GM18909 (cell line): ENCODE results near the gene ATP8B2.
"Not testable (repeated sequence)": the region's sequence is repeated elsewhere in the genome, so short reads cannot be mapped to it uniquely, and the experiment has no call there.

ENCODE experiments used
- ATAC-seq: cut with Tn5 transposase; IDR thresholded peaks from one replicate; pipeline ENCODE4 v1.9.1; 2021; ENCODE audit warnings: mild to moderate bottlenecking; ENCODE audit not compliant: unreplicated experiment, poor library complexity

Gene ATP8B2

DNA sequence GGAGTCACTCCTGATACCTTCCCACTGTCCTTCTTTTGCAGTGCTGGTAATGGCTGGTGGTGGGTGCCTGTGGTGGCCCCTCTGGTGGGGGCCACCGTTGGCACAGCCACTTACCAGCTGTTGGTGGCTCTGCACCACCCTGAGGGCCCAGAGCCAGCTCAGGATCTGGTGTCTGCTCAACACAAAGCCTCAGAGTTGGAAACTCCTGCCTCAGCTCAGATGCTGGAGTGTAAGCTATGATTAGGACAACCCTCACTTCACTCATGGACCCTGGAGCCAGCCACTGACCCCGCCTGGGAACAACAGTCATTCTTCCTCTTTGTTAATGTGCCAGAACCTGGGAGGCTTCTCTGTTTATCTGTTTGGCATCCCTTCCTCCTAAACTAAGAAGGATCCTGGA, 1.1 kb upstream of the ATP8B2 start:
- no peak for ATAC-seq

DNA sequence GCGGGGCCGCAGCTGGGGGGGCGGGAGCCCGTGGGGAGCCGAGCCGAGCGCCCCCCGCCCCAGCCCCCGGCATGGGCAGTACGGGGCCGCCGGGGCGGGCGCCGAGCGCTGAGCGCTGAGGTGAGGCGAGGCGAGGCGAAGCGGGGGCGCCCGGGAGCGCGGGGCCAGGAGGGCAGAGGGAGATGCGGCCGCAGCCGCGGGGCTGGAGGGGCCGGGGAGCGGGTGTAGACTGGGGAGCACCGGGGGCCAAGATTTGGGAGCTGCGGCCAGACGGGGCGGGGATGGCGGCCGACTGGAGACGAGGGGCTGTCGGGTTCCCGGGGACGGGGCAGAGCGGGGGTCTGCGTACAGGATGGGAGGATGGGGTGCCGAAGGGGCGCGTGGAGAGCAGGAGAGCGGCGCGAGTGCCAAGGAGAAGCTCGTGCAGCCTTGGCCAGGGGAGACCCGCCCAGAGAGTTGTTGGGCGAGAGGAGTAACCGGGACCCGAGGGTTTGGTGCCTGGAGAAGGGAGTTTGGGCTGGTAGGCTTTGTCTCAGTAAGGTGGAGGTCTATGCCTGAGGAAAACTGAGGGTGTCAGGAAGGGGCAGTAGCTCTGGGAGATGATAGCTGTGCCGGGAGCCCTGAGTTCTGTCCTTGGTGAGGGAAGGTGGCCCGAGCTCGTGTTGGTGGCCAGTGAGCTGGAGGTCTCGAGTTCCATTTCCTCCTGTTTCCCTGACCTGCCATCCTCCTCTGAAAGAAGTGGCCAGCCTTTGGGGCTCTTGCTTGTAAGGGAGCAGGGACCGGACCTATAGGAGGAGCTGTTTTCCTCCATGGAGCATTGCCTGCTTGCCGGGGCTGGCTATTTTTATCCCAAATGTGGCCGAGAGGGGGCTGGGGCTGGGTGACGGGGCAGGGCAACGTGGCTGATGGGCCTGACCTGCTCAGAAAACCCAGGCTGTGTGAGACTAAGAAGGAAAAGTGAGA, 539 bp downstream of the ATP8B2 start:
- no peak for ATAC-seq

DNA sequence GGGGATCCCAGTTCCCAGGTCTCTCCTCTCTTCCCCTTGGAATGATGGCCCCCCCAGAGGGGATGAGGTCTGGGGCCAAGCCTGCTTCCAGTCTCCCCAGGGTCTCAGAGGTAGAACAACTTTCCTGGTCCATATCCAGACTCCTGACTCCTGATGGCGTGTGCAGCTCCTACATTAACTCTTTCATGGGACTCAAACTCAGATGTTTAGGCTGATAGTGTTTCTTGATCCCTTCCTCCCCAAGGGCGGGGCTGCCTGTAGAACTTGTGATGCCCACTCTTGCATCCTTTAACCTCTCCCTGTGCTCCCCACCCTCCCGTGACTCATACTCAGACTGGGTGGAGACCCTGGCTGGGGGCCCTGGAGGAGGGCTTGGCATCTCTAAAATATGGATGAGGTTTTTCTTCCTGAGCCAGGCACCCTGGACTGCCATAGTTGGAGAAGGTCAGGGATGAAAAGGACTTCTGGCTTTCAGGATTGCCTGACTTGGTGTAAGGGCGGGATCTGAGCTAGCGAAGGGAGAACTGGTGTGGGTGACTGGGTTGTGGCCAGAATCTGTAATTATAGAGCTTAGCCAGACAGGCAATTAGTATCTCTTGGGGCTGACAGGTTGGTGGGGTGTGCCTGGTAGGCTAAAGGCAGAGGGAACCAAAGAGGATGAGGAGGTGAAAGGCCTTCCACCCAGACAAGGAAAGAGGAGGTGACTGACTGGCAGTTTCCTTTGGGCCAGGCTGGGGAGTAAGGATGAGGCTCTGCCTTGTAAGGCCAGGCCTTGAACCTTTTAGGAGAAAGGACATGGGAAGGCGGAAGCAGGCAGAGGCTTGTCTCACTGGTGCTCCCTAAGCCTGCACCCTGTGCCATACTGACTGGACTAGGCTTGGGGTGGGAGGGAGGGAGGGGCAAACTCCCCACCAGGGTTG, 1.5 kb downstream of the ATP8B2 start:
- ATAC-seq: no peak

DNA sequence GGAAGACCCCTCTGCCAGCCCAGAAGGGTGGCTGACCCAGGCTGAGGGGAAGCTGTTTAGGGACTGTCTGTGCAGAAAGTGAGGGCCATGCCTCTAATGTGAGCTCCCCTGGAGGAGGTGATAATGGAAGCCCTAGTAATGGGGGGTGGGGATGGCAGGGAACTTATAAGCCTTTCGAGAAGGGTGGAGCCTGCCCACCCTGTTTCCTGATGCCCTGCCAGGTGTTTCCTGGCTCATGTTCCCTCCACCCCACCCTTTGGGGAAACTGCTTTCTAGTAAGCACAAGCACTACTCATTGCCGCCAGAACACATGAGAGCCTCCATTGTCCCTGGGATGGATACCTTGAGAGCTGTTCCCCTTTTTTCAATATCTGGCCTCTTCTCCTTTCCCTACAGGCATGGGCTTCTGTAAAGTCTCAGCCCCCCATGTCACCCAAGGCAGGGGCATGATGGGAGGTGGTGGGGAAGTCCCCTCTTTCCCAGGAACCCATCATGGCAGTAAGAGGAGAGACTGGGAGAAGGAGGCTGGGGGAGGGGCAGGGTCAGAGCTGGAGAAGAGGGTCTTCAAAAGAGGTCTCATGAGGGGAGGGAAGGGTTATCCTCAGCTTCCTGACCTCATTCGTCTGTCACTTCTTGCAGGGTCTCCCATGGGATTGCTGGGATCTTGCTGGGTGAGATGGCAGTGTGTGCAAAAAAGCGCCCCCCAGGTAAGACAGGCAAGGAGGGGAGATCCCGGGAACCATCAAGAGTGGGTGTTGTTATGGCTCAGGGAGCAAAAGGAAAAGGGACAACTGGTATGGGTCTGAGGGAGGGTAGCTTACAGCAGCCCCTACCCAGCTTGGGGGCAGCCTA, 2.4 kb downstream of the ATP8B2 start:
- no peak for ATAC-seq

DNA sequence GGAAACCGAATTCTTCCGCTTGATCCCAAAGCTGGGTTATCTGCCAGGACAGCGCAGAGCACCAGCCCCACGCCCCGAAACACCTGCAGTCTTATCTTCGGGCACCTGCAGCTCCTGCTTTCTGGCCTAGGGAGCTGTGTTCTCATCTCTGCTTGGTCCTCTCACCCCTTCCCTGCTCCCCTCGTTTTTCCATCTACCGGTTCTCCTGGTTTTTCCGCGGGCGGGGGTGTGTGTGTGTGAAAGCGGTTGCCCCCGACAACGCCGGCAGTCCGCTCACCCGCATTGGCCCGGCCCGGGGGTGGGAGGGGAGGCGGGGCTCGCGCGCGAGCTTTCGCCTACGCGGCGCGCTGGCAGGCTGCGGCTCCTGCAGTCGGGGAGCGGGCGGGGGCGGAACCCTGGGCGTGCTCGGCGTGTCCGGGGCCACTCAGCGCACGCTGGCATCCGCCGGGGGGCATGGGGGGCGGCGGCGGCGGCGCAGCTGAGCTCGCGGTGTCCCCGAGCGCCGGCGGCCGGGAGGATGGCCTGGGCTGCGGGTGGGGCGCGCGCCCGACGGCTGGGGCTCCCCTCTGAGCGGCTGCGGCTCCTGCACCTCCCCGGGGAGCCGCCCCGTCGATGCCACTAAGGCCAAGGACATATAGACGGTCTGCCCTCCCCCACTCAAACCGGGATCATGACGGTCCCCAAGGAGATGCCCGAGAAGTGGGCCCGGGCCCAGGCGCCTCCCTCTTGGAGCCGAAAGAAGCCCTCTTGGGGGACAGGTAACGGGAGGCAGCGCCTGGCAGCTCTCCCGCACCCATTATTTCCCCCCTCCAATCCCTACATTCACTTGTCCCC, 3.2 kb downstream of the ATP8B2 start:
- ATAC-seq: peak; percentile 44

DNA sequence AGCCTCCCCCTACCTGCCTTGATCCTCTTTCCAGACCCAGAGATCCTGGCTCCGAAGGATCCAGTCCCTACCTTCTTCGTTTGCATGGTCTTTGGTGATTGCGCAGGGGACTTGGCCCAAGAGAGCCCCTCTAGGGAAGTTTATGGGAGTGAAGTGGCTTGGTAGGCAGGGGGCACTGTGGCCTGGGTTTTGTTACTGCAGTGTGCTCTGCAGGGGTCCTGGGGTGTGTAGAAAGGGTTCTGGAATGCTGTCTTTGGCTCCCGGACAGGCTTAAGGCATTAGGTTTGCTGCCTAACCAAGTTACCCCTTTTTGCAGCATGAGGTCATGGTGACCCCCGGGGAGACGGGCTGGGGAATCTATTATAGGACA, 3.8 kb downstream of the ATP8B2 start:
- no peak for ATAC-seq

DNA sequence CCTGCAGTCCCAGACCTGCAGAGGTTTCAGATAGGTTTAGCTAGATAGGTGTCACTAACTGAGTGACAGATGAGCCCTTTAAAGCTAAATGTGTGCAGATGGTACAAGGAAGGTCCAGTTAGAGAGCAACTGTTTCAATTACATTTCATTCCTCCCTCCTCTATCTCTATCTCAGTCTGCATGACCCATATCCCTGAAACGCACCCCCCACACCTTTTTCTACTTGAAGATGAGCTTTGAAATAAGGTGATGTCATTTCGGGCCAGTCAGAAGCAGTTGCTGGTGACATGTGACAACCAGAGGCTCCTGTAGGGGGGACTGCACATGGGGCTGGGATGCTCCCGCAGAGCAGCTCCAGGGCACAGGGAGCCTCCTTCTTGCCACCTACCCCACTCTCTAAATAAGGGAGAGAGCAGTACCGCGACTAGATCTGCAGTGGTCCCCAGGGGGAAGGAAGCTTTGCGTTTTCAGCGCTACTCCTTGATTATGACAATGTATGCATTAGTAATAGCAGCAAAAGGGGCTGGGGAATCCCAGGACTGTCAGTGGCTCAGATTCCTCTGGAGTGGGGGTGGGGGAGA, 4.3 kb downstream of the ATP8B2 start:
- no peak for ATAC-seq

DNA sequence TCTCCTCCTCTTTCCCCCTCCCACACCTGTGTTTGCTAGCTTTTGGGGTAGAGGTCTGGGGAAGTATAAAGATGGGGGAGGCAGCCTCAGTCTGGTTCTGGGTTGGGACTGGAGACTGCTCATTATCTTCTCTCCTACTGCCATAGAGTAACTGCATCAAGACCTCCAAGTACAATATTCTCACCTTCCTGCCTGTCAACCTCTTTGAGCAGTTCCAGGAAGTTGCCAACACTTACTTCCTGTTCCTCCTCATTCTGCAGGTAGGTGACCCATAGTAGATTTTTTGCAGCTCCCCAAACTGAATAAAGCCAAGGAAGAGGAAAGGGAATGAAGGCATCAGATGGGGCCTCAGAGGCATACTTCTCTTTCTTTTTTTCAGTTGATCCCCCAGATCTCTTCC, 5.3 kb downstream of the ATP8B2 start:
- ATAC-seq: no peak

DNA sequence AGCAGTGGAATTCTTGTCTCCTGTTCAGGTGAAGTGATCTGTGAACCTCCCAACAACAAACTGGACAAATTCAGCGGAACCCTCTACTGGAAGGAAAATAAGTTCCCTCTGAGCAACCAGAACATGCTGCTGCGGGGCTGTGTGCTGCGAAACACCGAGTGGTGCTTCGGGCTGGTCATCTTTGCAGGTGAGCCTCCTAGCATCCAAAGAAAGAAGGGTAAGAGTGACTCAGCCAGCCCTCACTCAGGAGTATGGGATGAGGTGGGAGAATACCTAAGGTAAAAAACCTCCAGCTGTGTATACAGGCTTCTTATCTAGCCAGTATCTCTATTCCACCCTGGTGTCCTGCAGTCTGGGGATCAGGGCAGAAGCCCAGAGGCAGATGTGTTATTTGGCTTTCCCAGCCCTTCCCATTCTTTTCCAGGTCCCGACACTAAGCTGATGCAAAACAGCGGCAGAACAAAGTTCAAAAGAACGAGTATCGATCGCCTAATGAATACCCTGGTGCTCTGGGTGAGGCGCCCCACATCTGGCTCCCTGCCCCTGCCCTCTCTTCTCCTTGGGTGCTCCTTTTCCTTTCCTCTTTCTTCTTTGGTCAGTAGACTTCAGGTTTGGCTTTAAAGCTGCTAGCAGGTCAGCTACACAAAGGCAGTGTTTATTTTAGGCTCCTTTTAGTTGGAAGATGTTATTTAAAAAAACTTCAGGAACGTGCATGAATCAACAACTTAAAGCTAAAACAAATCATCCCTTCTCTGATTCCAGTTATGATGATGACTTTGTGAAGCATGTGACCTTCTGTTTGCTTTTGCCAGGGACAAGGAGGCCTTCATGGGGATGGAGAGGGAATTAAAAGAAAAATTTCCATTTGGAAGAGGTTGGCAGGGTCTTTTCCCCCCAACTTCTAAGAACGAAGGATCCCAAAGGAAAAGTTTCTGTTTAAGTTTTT, 9.0 kb downstream of the ATP8B2 start:
- no peak for ATAC-seq

DNA sequence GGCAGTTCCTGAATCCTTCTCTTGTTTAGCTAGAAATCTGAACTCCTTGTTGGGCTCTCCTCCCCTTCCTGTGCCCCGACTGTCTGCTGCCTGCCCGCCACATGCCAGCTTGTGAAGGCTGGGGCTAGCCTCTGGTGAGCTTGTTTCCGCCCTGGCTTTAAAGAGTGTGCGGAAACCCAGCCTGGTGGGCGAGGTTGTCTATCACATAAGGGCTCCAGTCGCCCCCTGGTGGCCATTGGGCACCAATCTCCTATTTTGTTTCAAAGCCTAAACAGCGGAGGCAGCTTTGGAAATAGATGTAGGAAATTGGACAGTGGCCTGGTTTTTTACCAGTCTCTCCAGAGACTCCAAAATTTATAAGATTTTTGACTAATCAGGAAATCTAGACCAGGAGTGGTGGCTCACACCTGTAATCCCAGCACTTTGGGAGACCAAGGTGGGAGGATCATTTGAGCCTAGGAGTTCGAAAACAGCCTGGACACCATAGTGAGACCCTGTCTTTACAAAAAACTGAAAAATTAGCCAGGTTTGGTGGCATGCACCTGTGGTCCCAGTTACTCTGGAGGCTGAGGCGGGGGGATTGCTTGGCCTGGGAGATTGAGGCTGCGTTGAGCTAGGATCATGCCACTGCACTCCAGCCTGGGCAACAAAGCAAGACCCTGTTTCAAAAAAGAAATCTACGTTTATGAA, 9.8 kb downstream of the ATP8B2 start:
- ATAC-seq: peak; percentile 56

DNA sequence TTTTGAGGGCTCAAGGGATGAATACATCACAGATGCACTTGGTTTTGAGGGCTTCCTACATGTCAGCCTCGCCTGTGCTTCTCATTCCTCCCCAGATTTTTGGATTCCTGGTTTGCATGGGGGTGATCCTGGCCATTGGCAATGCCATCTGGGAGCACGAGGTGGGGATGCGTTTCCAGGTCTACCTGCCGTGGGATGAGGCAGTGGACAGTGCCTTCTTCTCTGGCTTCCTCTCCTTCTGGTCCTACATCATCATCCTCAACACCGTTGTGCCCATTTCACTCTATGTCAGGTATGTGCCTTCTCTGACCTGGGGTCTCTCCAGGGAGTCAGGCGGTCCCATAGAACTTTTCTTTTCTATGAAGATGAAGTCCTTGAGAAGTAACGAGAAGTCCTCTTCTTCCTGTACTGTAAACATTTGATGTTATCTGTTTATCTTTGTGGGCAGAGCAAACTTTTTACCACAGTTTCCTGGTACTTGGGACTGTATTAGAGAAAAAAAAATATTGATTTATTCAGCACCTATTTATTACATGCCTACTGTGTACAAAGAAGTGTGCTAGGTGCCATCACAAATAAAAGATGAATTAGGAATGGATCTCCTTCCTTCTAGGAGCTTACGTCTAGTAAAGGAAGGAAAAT, 12.0 kb downstream of the ATP8B2 start:
- no peak for ATAC-seq

DNA sequence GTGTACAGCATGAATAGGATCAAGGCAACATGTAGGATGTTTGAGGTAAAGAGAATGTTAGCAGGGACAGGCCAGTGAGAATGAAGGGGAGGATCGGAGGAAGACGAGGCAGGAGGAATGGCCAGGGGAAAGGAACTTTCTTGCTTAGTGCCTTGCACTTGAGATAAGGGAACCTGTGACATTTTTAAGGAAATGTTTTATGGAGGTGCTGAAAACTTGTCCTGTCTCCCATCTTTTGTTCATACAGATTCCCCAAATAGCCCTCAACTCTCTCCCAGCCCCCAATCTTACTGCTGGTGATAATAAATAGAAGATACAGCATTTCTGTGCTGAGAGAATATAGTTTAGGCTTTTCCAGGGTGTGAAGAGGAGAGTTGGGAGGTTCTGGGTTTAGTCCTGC, 13.6 kb downstream of the ATP8B2 start:
- ATAC-seq: no peak

DNA sequence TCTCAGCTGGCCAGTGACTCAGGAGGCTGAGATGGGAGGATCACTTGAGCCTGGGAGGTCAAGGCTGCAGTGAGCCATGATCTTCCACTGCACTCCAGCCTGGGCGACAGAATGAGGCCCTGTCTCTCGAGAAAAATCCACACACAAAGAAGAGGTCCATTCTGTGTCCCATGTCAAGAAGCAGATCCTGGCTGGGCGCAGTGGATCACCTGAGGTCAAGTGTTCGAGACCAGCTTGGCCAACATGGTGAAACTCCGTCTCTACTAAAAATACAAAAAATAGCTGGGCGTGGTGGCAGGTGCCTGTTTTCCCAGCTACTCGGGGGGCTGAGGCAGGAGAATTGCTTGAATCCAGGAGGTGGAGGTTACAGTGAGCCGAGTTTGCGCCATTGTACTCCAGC, 16.0 kb downstream of the ATP8B2 start:
- not testable (repeated sequence) for ATAC-seq

DNA sequence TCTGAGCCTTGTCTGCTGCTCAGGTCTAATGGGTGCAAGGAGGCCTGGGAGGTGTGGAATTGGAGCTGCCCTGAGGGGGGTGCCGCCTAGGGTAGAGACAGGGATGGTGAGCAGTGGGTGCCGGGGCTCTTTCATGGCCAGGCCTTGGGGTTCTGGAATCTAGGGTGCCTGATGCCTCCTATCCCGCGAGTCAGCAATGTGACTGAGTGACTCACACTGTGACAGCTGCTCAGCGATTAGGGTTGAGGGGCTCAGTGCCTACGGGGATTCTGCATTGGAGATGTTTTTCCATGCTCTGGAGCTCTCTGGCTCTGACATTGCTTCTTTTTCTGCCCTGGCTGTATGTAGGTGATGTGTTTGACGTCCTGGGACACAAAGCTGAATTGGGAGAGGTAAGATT, 16.8 kb downstream of the ATP8B2 start:
- no peak for ATAC-seq

DNA sequence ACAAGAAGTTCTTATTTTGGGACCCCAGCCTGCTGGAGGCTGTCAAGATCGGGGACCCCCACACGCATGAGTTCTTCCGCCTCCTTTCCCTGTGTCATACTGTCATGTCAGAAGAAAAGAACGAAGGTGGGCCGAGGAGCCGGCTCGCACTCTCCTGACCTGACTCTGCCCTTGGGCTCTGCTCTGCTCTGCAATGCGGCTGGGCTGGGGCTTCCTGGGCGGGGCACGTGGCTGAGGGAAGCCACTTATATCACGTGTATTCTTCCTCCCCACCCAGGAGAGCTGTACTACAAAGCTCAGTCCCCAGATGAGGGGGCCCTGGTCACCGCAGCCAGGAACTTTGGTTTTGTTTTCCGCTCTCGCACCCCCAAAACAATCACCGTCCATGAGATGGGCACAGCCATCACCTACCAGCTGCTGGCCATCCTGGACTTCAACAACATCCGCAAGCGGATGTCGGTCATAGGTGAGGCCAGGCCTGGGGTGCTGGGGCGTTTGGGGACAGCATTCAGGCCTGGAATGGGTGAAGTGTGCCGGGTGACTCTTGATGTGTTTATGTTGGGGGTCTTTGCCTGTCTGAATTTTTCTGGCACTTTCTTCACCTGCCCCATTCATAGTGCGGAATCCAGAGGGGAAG, 17.6 kb downstream of the ATP8B2 start:
- no peak for ATAC-seq

DNA sequence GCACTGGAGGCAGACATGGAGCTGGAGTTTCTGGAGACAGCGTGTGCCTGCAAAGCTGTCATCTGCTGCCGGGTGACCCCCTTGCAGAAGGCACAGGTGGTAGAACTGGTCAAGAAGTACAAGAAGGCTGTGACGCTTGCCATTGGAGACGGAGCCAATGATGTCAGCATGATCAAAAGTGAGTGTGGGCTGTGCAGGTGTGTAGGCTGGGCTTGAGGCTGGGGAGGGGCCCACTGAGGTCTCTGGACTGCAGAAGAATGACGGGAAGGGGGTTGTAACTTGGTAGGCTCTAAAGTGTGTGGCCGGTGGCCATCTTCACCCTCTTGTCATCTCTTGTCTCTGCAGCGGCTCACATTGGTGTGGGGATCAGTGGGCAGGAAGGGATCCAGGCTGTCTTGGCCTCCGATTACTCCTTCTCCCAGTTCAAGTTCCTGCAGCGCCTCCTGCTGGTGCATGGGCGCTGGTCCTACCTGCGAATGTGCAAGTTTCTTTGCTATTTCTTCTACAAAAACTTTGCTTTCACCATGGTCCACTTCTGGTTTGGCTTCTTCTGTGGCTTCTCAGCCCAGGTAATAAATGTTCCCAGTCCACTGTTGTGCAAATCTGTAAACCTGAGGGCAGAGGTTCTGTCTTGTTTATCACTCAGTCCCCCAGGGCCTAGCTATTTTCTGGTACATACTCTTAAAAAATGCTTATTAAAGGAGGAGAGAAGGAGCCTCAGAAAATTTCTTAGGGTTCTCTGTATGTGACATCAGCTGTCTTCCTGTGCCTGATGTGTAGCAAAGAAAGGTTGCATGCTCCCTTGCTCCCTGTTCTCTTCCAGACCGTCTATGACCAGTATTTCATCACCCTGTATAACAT, 19.9 kb downstream of the ATP8B2 start:
- no peak for ATAC-seq
